Measurements from ENCODE around the gene AKR1A1. TPM values are rescaled to one million over a fixed set of nuclear protein-coding genes. Genes with fewer than 3 reads are reported as not detected.

The AKR1A1 gene
- total RNA-seq, 4 donors from 2014 or later = 161 to 305 (median 201) TPM

GRCh38 chr1:45607404-45608074, 56.9 kb downstream of the AKR1A1 start:
- Histone ChIP-seq H3K4me1 (no peaks in the 10 kb centered on the region), H3K27me3 (no peaks in the 10 kb centered on the region), H3K36me3 (peaks cover 0 to 55% (median 0%) of the 10 kb centered on the region in 3 donors), H3K9me3 (no peaks in the 10 kb centered on the region), H3K4me3 (no peak overlapping the region), H3K27ac (no peak overlapping the region)
- TF ChIP-seq CTCF (IDR thresholded peaks at IDR 0.05) (no peak), POLR2A (IDR thresholded peaks at IDR 0.05) (no peak)
- no peak for DNase-seq

GRCh38 chr1:45608175-45609156, 57.8 kb downstream of the AKR1A1 start:
- Histone ChIP-seq H3K27me3 (no peaks in the 10 kb centered on the region), H3K36me3 (peaks cover 0 to 61% (median 0%) of the 10 kb centered on the region in 3 donors), H3K4me1 (no peaks in the 10 kb centered on the region), H3K9me3 (no peaks in the 10 kb centered on the region), H3K4me3 (no peak overlapping the region), H3K27ac (peak overlapping the region in 1 of 4 donors; percentile 40)
- DNase-seq = peak in 1 of 3 donors; percentile 45
- TF ChIP-seq POLR2A (IDR thresholded peaks at IDR 0.05) (no peak), CTCF (IDR thresholded peaks at IDR 0.05) (no peak)

- H3K27ac ChIP-seq = no peak overlapping the region
- DNase-seq = no peak
- H3K4me1 ChIP-seq = no peaks in the 10 kb centered on the region
- peaks cover 0 to 75% (median 0%) of the 10 kb centered on the region in 3 donors for H3K36me3 ChIP-seq
- H3K9me3 ChIP-seq = no peaks in the 10 kb centered on the region
- TF ChIP-seq POLR2A (IDR thresholded peaks at IDR 0.05) (no peak), CTCF (IDR thresholded peaks at IDR 0.05) (no peak)
- no peak overlapping the region for H3K4me3 ChIP-seq
- H3K27me3 ChIP-seq = no peaks in the 10 kb centered on the region
Measured at GRCh38 chr1:45610589-45611226, 60.1 kb downstream of the AKR1A1 start.

GRCh38 chr1:45612941-45613579, 62.4 kb downstream of the AKR1A1 start:
- Histone ChIP-seq H3K27me3 (no peaks in the 10 kb centered on the region), H3K4me1 (no peaks in the 10 kb centered on the region), H3K27ac (no peak overlapping the region), H3K36me3 (peaks cover 0 to 82% (median 0%) of the 10 kb centered on the region in 3 donors), H3K9me3 (no peaks in the 10 kb centered on the region), H3K4me3 (no peak overlapping the region)
- no peak for TF ChIP-seq CTCF (IDR thresholded peaks at IDR 0.05)
- TF ChIP-seq POLR2A (IDR thresholded peaks at IDR 0.05) = no peak
- no peak for DNase-seq

- Histone ChIP-seq H3K27ac (no peak overlapping the region), H3K9me3 (no peaks in the 10 kb centered on the region), H3K36me3 (peaks cover 0 to 61% (median 0%) of the 10 kb centered on the region in 3 donors), H3K4me1 (no peaks in the 10 kb centered on the region), H3K4me3 (no peak overlapping the region), H3K27me3 (no peaks in the 10 kb centered on the region)
- DNase-seq = no peak
- TF ChIP-seq POLR2A (IDR thresholded peaks at IDR 0.05) = no peak
- TF ChIP-seq CTCF (IDR thresholded peaks at IDR 0.05) = no peak
Measured at GRCh38 chr1:45615885-45616284, 65.3 kb downstream of the AKR1A1 start.
